ENCODE data around the gene ITGAE.

DNA sequence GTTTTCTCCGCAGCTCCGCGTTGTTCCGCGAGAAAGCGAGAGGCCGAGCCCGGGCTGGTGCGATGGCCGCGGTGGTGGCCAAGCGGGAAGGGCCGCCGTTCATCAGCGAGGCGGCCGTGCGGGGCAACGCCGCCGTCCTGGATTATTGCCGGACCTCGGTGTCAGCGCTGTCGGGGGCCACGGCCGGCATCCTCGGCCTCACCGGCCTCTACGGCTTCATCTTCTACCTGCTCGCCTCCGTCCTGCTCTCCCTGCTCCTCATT, 132.0 kb downstream of the ITGAE start:
- TF ChIP-seq, protein P1, sequence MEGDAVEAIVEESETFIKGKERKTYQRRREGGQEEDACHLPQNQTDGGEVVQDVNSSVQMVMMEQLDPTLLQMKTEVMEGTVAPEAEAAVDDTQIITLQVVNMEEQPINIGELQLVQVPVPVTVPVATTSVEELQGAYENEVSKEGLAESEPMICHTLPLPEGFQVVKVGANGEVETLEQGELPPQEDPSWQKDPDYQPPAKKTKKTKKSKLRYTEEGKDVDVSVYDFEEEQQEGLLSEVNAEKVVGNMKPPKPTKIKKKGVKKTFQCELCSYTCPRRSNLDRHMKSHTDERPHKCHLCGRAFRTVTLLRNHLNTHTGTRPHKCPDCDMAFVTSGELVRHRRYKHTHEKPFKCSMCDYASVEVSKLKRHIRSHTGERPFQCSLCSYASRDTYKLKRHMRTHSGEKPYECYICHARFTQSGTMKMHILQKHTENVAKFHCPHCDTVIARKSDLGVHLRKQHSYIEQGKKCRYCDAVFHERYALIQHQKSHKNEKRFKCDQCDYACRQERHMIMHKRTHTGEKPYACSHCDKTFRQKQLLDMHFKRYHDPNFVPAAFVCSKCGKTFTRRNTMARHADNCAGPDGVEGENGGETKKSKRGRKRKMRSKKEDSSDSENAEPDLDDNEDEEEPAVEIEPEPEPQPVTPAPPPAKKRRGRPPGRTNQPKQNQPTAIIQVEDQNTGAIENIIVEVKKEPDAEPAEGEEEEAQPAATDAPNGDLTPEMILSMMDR (IDR thresholded peaks at IDR 0.05 in 2 of 3, conservative IDR thresholded peaks at IDR 0.05 in 1 of 3; ENCODE audit: control insufficient read depth in 2 of 3, extremely low read depth in 1 of 3, insufficient read depth in 1 of 3, low read depth in 3 of 3, low read length in 3 of 3), result no peak
- TF ChIP-seq, protein P2, sequence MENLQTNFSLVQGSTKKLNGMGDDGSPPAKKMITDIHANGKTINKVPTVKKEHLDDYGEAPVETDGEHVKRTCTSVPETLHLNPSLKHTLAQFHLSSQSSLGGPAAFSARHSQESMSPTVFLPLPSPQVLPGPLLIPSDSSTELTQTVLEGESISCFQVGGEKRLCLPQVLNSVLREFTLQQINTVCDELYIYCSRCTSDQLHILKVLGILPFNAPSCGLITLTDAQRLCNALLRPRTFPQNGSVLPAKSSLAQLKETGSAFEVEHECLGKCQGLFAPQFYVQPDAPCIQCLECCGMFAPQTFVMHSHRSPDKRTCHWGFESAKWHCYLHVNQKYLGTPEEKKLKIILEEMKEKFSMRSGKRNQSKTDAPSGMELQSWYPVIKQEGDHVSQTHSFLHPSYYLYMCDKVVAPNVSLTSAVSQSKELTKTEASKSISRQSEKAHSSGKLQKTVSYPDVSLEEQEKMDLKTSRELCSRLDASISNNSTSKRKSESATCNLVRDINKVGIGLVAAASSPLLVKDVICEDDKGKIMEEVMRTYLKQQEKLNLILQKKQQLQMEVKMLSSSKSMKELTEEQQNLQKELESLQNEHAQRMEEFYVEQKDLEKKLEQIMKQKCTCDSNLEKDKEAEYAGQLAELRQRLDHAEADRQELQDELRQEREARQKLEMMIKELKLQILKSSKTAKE (IDR thresholded peaks at IDR 0.05; ENCODE audit: low read depth, poor library complexity, severe bottlenecking), result no peak
- no peak for TF ChIP-seq PAX5 (IDR thresholded peaks at IDR 0.05; ENCODE audit: borderline replicate concordance, low read depth, low read length)
- TF ChIP-seq, protein P3, sequence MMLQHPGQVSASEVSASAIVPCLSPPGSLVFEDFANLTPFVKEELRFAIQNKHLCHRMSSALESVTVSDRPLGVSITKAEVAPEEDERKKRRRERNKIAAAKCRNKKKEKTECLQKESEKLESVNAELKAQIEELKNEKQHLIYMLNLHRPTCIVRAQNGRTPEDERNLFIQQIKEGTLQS (IDR thresholded peaks at IDR 0.05; ENCODE audit: borderline replicate concordance, extremely low read depth, low read depth, low read length), result no peak
- no peak for TF ChIP-seq KDM1A (IDR thresholded peaks at IDR 0.05; ENCODE audit: borderline replicate concordance)
- no peak; the same call in 1 of the 2 replicates for TF ChIP-seq MXI1 (IDR thresholded peaks at IDR 0.05; ENCODE audit: low read depth, low read length)
- no peak for TF ChIP-seq TAF1 (IDR thresholded peaks at IDR 0.05; ENCODE audit: borderline replicate concordance, low read depth, low read length)
- no peak for TF ChIP-seq CEBPB (IDR thresholded peaks at IDR 0.05; ENCODE audit: borderline replicate concordance in 1 of 2, low read depth in 2 of 2, low read length in 2 of 2)
- TF ChIP-seq POLR2AphosphoS5 (IDR thresholded peaks at IDR 0.05; ENCODE audit: low read length), result no peak
- no peak for TF ChIP-seq SREBF2 (IDR thresholded peaks at IDR 0.05; ENCODE audit: low read length)

All from GM12878 (cell line).